Tibial nerve (tissue), 3 donors: ENCODE data around the gene AKAP12.

ENCODE experiments used
- CTCF ChIP-seq, 5 experiments: fragments of 200-600 bp in 3 of 5; fragments of 450-650 bp in 2 of 5; sonication (generic) in 3 of 5; IDR thresholded peaks; one replicate each; pipeline ENCODE4 v1.5.1; 2016 to 2019; ENCODE audit warnings: antibody characterized with exemption in 5 of 5, mild to moderate bottlenecking in 3 of 5, moderate library complexity in 2 of 5
- POLR2A ChIP-seq, 2 donors: fragments of 450-650 bp; IDR thresholded peaks; one replicate each; pipeline ENCODE4 v1.6.1; 2017; ENCODE audit warnings: antibody characterized with exemption in 2 of 2, mild to moderate bottlenecking in 2 of 2, moderate library complexity in 2 of 2

GRCh38 chr6:151306269-151306783 lies 66.6 kb downstream of the AKAP12 start:
- no peak for TF ChIP-seq CTCF (IDR thresholded peaks at IDR 0.05)
- TF ChIP-seq POLR2A (IDR thresholded peaks at IDR 0.05), result no peak
